ENCODE data around the gene PTGFRN.

- no peak for TF ChIP-seq CTCF (conservative IDR thresholded peaks at IDR 0.05)
- no peak for TF ChIP-seq ZFX (IDR thresholded peaks at IDR 0.05)
Observed at GRCh38 chr1:116874733-116875249, 34.9 kb upstream of the PTGFRN start.

Data from C4-2B (cell line).